NCI-H446 treated with DMSO at 0.1 percent for 48 hours (cell line): ENCODE results near the gene ORAI3.
"Not testable (repeated sequence)": the region's sequence is repeated elsewhere in the genome, so short reads cannot be mapped to it uniquely, and the experiment has no call there.

ENCODE experiments used
- DNase-seq: peaks from one replicate; lab custom pipeline; 2025; lab: John Stamatoyannopoulos, UW

ORAI3 gene

DNA sequence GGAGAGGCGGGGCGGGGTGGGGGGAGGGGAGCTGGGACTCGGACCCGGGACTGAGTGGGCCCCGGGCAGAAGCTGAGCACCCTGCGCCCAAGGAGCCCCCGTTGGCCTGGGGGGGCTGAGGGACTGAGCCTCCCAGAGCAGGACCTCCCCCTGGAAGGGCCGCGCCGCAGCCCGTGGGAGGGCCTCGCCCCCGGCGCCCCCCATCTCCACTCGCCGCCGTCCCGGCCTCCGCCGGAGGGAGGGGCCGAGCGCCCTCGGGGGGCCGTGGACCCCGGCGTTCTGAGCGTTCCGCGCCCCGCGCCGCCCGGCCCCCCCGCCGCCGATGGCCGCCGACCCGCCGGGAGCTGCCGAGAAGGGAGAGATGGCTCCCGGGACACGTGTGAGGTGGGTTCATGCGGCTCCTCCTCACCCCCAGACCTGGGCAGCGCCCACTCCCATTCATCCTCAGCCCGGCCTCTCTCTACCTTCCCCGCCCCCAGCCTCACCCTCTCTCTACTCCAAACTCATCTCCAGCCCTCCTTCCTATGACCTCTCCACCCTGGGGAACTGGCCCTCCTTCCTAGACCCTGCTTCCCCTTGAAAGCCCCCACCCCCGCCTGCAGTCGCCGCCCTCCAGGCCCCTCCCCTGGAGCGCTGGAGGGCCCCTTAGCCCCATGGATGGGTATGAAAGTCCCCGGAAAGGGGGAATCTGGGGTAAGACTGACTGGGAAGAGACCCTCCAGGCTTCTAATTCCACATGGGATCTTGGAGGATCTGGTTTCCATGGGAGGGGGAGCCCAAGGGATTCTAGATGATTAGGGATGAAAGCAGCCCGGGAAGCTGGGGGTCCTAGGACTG is 24.6 kb upstream of the ORAI3 start:
- DNase-seq = no peak

DNA sequence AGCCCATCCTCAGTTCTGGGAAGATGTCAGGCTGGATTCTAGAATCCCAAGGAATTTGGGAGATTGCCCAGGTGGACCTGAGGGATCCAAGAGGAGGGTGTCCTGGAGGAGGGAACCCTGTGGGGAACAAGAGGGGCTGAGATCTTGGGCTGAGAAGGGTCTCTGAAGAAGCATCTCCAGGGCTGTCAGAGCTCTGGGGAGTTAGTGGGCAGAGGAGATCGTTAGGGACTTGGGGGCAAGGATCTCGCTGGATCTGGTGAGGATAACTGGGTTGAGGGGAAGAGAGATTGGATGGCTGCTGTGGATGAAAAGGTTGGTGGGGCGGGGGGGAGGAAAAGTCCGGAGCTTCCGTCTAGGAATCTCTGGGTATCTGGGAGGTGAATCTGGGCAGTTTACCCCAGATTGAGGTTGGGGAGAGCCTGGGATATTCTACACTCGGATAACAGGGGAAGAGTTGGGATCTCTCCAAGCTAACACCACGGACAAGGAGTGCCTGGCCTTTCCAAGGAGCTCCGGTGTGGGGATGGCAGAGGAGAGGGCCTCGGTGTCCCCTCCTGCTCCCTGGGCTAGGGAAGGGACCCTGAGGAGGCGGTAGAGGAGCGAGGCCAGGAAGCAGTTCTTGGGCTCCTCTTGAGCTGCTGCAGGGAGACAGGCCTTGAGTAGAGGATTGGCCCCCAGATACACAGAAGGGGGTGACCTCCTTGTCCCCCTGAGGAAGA is 23.8 kb upstream of the ORAI3 start:
- no peak for DNase-seq

DNA sequence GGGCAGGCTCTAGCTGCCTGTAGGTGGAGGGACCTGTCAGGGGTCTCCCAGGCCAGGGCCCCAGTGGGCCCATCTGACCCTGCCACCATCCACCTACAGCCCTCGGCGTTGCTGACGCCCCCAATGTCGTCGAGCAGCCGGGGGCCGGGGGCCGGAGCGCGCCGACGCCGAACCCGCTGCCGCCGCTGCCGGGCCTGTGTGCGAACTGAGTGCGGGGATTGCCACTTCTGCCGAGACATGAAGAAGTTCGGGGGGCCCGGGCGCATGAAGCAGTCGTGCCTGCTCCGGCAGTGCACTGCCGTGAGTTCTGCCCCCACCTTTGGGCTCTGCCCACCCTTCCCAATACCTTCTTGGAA is 23.3 kb upstream of the ORAI3 start:
- DNase-seq = no peak

DNA sequence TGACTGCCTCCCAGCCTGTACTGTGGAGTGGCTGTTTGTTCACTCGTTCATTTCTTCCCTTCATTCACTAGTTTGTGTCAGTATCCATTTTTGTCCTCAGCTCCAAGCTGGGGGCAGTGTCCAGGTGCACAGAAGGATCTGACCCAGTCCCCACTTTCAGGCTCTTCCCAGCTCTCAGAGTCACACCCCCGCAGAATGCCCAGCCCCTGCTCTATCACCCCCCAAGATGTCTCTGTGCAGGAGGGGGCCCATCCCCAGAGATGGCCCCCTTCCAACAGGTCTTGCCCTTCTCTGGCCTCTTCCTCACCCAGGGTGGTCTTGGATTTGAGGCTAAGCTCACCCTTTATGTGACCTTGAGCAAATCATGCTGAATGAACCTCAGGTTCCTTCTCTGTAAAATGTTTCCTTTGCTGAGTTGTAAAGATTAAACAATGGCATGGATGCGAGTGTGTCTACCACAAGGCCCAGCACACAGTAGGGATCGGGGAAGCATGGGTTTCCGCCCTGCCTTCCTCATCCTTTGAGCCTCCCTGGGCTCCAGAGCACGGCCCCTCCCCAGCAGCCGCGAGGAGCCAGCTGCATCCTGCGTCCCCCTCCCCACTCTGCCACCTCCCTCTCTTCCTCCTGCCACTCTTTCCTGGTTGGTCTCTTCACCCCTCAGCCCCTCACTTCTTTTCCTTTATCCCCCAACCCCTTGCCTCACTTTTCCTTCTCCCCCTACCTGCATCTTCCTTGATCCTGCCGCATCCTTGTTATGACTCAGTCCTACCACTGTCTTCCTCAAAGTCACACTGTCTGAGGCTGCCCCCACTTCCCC is 22.7 kb upstream of the ORAI3 start:
- no peak for DNase-seq

DNA sequence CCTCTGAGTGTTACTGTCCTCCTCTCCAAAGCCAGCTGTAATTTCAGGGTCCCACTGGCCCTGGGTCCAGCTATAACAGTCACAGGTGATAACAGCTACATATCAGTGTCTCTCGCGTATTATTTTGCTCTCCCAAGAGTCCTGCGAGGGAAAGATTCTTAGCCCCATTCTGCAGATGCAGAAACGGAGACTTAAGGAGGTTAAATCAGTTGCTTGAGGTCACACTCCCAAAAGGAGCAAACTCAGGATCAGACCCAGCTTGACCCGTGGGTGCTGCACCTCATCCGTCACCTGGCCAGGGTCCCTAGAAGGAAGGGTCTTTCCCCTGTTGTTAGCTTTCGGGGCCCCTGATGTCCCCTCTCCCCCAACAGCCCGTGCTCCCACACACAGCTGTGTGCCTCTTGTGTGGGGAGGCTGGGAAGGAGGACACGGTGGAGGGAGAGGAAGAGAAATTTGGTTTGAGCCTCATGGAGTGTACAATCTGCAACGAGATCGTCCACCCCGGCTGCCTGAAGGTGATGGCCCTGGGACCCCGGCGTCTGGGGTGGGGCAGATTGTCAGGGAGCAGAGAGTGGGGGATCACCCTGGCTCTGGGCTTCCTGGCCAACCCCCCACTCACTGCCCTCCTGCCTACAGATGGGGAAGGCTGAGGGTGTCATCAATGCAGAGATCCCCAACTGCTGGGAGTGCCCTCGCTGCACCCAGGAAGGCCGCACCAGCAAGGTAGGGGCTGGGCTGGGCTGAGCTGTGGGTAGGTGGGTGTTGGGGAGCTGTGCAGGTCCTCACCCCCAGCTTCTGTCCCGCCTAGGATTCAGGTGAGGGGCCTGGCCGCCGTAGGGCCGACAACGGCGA is 21.7 kb upstream of the ORAI3 start:
- DNase-seq = no peak

DNA sequence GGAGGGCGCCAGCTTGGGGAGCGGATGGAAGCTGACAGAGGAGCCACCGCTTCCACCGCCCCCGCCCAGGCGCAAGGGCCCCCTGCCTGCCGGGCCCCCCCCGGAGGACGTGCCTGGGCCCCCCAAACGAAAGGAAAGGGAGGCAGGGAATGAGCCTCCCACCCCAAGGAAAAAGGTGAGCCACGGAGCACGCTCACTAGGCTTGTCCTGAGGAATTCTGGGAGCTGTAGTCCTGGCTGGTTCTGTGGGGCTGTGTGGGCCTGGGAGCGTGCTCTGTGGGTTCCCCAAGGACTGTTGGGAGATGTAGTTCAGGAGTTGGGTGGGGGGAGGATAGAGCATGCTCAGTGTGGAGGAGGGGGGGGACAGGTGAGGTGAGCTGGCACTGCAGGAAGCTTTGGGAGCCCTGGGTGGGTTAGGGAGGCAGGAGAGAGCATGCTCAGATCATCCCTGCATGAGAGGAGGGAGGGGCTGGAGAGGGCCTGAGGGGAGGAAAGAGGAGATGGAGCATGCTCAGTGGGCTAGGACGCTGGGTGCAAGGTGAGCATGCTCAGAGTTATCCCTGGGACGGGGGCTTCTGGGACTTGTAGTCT is 21.0 kb upstream of the ORAI3 start:
- DNase-seq = peak; percentile 10

DNA sequence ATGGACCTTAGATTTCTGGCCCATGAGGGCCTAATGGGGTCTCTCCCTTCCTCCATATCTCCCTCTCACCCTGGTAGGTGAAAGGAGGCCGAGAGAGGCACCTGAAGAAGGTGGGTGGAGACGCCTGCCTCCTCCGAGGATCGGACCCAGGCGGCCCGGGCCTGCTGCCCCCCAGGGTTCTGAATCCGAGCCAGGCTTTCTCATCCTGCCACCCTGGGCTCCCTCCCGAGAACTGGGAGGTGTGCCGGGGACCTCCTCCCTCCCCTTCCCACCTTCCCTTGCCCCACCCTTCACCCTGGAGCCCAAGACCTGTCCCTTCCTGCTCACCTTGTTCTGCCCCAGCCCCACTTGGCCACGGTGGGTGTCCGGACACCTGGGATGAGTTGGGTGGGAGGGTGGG is 20.5 kb upstream of the ORAI3 start:
- DNase-seq = no peak

DNA sequence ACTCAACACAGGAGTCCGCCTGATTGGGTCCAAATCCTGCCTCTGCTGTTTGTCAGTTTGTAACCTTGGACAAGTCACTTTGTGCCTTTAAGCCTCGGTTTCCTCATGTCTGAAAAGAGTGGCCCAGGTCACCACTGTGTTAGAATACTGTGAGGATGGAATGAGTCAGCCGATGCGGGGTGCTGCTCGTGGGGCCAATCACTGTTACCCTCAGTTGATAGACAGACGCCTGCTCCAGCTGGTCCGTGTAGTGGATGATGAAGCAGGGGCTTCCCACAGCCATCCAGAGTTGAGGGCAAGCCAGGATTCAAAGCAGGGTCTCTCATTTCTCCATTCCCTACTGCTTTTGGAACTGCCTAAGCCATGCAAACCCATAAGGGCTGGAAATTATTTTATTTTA is 19.7 kb upstream of the ORAI3 start:
- no peak for DNase-seq

DNA sequence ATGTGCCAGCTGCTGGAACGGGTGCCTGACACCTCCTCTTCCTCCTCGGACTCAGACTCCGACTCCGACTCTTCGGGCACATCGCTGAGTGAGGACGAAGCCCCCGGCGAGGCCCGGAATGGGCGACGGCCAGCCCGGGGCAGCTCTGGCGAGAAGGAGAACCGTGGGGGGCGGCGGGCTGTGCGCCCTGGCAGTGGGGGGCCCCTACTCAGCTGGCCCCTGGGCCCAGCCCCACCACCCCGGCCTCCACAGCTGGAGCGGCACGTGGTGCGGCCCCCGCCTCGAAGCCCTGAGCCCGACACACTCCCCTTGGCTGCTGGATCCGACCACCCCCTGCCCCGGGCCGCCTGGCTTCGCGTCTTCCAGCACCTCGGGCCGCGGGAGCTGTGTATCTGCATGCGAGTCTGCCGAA is 18.7 kb upstream of the ORAI3 start:
- no peak for DNase-seq

DNA sequence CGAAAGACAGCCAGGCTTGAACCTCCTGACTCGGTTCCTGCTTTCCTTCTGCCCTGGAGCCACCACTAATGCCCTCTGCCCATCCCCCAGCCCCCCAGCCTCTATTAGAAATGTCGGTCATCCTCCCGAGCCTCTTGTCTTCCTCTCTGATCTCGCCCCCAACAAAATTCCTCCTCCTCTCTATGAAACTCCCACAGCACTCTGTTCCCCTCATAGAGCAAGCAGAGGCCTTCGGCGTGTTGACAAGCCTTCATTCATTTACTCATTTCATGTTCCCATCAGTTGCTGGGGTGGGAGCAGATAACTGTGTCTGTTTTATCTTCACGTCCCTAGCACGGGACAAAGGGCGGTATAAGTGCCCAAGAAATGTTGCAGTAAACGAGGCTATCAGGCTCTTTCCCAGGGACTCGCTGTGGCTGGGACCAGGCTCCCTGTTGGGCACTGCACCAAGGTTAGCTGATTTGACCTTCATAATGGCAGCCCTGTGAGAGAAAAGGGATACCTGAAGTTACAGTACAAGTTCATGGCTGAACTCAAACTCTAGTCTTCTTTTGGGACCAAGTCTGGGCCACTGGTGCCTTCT is 17.7 kb upstream of the ORAI3 start:
- no peak for DNase-seq

DNA sequence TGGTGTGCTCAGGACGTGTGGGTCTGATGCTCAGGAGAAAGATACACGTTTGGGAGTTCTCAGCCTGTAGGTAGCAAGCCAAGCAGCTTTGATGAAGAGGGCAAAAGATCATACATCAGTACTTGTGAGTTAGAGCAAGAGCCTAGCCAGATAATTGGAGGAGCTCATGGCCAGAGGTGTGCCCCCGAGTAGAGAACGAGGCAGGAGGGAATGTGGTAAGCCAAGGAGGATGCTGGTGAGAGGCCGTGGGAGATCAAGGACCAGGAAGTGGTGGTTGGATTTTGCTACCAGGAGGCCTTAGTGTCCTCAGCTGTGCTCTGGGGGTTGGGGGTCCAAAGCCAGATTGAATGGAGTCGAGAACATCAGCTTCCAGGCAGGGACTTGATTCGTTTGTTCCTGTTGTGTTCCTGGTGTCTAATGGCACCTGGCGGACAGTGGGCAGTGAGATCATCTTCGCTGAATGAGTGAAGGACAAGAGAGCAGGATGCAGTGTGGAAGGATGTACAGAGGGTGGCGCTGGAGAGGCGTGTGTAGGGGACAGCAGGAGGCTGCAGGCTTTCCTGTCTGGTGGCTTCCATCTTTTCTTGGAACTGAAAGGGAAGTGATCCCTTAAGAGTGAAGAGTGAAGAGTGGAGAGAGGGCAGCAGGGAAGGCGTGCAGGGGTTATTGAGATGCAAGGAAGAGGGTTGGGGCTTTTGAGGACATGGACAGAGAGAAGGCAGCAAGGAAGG is 13.9 kb upstream of the ORAI3 start:
- no peak for DNase-seq

DNA sequence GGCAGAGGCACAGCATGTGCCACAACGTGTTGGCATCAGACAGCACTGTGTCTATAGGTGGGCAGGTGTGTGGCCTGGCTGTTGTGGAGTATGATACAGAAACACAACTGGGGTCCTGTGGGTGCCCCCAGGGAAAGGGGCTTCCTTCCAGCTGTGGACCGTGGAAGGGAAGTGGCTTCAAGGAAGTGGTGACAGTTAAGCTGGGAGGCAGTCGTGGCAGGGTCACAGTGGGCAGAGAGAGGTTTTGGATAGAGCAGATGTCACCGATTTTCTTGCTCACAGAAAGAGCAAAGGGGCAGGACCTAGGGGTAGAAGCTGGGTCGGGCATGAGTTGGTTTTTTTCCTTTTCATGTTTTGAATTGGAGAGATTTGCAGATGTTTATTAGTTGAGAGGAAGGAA is 11.2 kb upstream of the ORAI3 start:
- no peak for DNase-seq

DNA sequence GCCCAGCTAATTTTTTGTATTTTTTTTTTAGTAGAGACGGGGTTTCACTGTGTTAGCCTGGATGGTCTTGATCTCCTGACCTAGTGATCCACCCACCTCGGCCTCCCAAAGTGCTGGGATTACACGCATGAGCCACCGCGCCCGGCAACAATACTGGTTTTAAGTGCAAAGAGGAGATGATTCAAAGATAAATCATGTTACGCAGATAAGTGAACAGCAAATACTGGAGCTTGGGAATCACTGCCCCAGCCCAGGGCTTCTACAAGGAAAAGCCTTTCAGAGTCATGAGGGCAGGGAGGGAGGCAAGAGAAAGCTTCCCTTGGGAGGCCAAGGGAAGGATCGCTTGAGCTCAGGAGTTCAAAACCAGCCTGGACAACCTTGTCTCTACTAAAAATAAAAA is 9.3 kb upstream of the ORAI3 start:
- DNase-seq = not testable (repeated sequence)

DNA sequence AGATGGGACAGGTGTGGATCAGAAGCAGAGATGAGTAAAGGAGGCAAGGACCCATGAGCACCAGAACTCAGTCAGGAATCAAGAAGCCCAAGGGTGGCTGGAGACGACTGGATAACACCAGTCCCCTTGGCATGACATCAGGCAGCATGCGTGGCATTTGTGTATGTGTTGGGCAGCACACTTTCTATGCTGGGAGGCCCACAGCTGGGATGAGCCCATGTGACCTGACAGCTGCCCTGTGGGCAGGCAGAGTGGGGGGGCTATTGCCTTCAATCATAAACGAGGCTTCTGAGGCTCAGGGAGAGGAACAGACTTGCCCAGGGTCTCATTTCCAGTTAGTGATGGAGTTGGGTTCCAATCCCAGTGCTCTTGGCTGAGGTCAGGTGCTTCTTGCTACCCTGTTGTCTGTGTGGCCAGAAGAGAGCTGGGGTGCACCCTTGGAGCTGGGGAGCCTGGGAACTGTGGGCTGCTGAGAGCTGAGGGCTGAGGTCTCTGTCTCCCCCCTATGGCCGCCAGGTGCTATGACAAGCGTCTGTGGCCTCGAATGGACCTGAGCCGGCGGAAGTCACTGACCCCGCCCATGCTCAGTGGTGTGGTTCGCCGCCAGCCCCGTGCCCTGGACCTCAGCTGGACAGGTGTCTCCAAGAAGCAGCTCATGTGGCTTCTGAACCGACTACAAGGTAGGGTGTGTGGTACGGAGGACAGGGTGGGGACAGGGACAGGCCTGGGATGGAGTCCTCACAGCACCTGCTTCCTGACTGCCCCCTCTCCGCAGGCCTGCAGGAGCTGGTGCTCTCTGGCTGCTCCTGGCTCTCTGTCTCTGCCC is 7.1 kb upstream of the ORAI3 start:
- DNase-seq = no peak

DNA sequence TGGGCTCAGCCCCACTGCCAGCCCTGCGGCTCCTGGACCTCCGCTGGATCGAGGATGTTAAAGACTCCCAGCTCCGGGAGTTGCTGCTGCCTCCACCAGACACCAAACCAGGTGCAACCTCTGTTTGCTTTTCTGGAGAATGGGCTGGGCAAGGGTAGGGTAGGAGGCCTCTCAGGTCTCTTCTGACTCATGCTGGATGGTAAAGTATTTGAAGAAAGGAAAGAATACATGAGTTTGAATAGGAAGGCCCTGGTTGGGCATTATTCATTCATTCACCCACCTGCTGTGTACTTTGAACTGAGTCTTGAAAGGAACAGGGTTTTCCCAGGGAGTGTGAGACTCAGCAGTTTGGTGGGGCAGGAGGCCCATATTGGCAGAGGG is 6.5 kb upstream of the ORAI3 start:
- no peak for DNase-seq

DNA sequence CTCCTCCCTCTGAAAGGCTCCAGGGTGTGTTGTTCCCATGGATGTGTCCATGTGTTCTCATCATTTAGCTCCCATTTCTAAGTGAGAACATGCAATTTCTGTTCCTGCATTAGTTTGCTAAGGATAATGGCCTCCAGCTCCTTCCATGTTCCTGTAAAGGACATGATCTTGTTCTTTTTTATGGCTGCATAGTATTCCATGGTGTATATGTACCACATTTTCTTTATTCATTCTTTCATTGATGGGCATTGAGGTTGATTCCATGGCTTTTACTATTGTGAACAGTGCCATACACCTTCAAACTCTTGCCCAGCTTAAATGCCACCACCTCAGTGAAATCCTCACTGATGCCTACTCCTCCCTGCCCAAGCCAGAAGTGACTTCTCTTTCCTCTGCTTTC is 4.5 kb upstream of the ORAI3 start:
- no peak for DNase-seq

DNA sequence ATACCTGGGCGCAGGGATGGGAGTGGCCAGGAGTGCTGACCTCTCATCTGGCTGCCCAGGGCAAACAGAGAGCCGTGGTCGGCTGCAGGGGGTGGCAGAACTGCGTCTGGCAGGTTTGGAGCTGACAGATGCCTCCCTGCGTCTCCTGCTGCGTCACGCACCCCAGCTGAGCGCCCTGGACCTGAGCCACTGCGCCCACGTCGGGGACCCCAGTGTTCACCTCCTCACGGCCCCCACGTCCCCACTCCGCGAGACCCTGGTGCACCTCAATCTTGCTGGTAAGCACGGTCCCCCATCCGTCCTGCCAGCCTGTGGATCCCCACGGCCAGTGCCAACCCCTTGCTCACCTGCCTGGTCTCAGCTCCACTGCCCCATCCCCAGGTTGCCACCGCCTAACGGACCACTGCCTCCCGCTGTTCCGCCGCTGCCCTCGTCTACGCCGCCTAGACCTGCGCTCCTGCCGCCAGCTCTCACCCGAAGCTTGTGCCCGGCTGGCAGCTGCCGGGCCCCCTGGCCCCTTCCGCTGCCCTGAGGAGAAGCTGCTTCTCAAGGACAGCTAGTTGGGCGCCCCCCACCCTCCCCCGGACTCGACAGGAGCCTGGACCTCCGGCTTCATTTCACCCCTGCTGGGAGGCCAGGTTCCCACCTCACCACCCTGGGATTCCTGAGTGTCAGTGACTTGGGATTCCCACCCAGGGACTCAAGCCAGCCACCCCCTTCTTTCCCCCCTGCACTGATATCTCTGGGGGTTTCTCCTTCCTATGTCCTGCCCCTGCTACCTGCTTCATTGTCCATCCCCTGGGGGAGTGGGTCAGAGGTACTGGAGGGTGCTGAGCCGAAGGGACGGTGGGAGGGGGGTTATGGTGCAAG is 2.0 kb upstream of the ORAI3 start:
- DNase-seq = no peak

DNA sequence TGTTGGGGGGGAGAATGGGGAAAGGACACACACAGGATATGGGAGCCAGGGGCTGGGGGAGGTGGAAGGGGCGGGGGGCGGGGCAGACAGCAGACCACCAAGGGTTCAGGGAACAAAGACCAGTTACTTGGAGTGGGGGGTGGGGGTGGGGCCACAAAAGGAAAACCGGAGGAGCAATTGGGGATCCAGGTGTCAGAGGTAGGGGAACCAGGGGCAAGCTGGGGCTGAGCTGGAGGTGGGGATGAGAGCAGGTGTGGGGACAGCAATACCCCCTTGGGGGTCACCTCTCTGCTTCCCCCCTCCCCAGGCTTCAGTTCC is 1.4 kb upstream of the ORAI3 start:
- no peak for DNase-seq
